ENCODE results near the gene RPS6KA5.

Gene RPS6KA5

GRCh38 chr14:90803249-90803648 lies 257.2 kb downstream of the RPS6KA5 start:
- DNase-seq, result no peak

- DNase-seq, result no peak
Measured at GRCh38 chr14:90799420-90799819, 261.0 kb downstream of the RPS6KA5 start.

GRCh38 chr14:90797919-90798318 lies 262.5 kb downstream of the RPS6KA5 start:
- no peak for DNase-seq

All from CD4-positive, alpha-beta T cell treated with Interleukin-6 for 4 hours (primary cell).